SK-N-SH (cell line): ENCODE measurements around the gene PHLPP1.

Source experiments
- EZH2phosphoT487 ChIP-seq: fragments of 200-600 bp; sonication (generic); IDR thresholded peaks from 2 replicates; pipeline ENCODE4 v1.6.1; 2017; ENCODE audit warnings: low read depth, mixed run types, mild to moderate bottlenecking, antibody characterized with exemption, moderate library complexity, borderline replicate concordance
- JUND ChIP-seq: IDR thresholded peaks from 2 replicates; pipeline ENCODE4 v1.4.0; 2012
- POLR2AphosphoS5 ChIP-seq: IDR thresholded peaks from 2 replicates; pipeline ENCODE4 v1.6.1; 2012; ENCODE audit warnings: low read depth, low read length
- RAD21 ChIP-seq: IDR thresholded peaks from 2 replicates; pipeline ENCODE4 v1.6.1; 2012; ENCODE audit warnings: mild to moderate bottlenecking, low read length
- RCOR1 ChIP-seq: fragments of 150-350 bp; IDR thresholded peaks from 2 replicates; pipeline ENCODE4 v1.6.1; 2017; ENCODE audit warnings: antibody characterized with exemption, low read length
- SMC3 ChIP-seq: IDR thresholded peaks from 2 replicates; pipeline ENCODE4 v1.6.1; 2012; ENCODE audit warnings: low read depth, low read length, improper control_type of control experiment
- YY1 ChIP-seq: IDR thresholded peaks from 2 replicates; pipeline ENCODE4 v1.4.0; 2012; ENCODE audit warnings: low read depth, mild to moderate bottlenecking
- TF ChIP-seq, protein P1 (sequence below): fragments of 200-600 bp; sonication (generic); IDR thresholded peaks from 2 replicates; pipeline ENCODE4 v1.6.1; 2017; ENCODE audit warnings: antibody characterized with exemption, mild to moderate bottlenecking, moderate library complexity

DNA sequence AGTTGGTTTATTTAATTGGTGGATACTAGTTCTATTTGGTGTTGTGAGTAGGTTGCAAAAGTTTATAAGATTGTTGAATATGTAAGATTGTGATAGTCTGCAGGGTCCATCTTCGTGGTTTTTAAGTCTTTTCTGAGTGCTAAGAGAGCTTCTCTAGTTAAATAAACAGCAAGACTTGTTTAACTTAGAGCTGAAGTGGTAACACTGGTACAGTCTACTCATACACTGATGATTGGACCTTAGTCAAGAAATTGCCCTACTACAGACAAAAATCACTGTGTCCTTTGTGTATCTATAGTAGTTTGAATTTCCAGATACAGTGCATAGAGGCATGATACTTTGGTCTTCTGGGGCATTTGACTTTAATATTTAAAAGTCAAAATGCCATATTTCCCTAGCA is 94.6 kb downstream of the PHLPP1 start:
- TF ChIP-seq POLR2AphosphoS5 (no peak), RCOR1 (no peak), JUND (no peak), EZH2phosphoT487 (no peak), SMC3 (no peak), RAD21 (no peak), YY1 (no peak)
- TF ChIP-seq, protein P1, sequence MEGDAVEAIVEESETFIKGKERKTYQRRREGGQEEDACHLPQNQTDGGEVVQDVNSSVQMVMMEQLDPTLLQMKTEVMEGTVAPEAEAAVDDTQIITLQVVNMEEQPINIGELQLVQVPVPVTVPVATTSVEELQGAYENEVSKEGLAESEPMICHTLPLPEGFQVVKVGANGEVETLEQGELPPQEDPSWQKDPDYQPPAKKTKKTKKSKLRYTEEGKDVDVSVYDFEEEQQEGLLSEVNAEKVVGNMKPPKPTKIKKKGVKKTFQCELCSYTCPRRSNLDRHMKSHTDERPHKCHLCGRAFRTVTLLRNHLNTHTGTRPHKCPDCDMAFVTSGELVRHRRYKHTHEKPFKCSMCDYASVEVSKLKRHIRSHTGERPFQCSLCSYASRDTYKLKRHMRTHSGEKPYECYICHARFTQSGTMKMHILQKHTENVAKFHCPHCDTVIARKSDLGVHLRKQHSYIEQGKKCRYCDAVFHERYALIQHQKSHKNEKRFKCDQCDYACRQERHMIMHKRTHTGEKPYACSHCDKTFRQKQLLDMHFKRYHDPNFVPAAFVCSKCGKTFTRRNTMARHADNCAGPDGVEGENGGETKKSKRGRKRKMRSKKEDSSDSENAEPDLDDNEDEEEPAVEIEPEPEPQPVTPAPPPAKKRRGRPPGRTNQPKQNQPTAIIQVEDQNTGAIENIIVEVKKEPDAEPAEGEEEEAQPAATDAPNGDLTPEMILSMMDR = no peak
